Type B pancreatic cell (in vitro differentiated cells): ENCODE results near the gene SLC2A9. TPM values are rescaled to one million over a fixed set of nuclear protein-coding genes. Genes with fewer than 3 reads are reported as not detected.

Experiments
- DNase-seq: peaks from one replicate; pipeline ENCODE4 v3.0.0; 2021; ENCODE audit warnings: mixed read lengths; ENCODE audit not compliant: unreplicated experiment; ENCODE audit errors: extremely low spot score
- H3K27ac Mint-ChIP-seq: 2 replicates; pipeline ENCODE4 v1.8.0; 2021; ENCODE audit warnings: mild to moderate bottlenecking, mixed read lengths
- H3K27me3 Mint-ChIP-seq: 2 replicates; pipeline ENCODE4 v1.8.0; 2021; ENCODE audit warnings: mixed read lengths
- H3K36me3 Mint-ChIP-seq: 2 replicates; pipeline ENCODE4 v1.8.0; 2021; ENCODE audit warnings: mixed read lengths
- H3K4me1 Mint-ChIP-seq: one replicate; pipeline ENCODE4 v1.8.0; 2021; ENCODE audit warnings: mixed read lengths; ENCODE audit not compliant: unreplicated experiment
- H3K4me3 Mint-ChIP-seq: 2 replicates; pipeline ENCODE4 v1.8.0; 2021; ENCODE audit warnings: mild to moderate bottlenecking, mixed read lengths
- H3K9me3 Mint-ChIP-seq: 2 replicates; pipeline ENCODE4 v1.8.0; 2021; ENCODE audit warnings: mixed read lengths
- total RNA-seq: library from RNA; stranded (reverse); gene quantifications from 2 replicates; pipeline ENCODE4 v1.2.1, GENCODE V29; 2021; ENCODE audit warnings: low replicate concordance
- TF ChIP-seq, protein P1 (sequence below): fragments of 200-600 bp; sonication (generic); conservative IDR thresholded peaks from 2 replicates; pipeline ENCODE4 v1.5.0; 2021; ENCODE audit warnings: antibody characterized with exemption, mild to moderate bottlenecking

SLC2A9 gene
- total RNA-seq, 1 donor from 2014 or later: 2.5 TPM

- H3K4me3 Mint-ChIP-seq: no peak overlapping the region
- DNase-seq: no peak
- peaks cover 14% of the 10 kb centered on the region for H3K4me1 Mint-ChIP-seq
- no peaks in the 10 kb centered on the region for H3K9me3 Mint-ChIP-seq
- no peaks in the 10 kb centered on the region for H3K36me3 Mint-ChIP-seq
- TF ChIP-seq, protein P1, sequence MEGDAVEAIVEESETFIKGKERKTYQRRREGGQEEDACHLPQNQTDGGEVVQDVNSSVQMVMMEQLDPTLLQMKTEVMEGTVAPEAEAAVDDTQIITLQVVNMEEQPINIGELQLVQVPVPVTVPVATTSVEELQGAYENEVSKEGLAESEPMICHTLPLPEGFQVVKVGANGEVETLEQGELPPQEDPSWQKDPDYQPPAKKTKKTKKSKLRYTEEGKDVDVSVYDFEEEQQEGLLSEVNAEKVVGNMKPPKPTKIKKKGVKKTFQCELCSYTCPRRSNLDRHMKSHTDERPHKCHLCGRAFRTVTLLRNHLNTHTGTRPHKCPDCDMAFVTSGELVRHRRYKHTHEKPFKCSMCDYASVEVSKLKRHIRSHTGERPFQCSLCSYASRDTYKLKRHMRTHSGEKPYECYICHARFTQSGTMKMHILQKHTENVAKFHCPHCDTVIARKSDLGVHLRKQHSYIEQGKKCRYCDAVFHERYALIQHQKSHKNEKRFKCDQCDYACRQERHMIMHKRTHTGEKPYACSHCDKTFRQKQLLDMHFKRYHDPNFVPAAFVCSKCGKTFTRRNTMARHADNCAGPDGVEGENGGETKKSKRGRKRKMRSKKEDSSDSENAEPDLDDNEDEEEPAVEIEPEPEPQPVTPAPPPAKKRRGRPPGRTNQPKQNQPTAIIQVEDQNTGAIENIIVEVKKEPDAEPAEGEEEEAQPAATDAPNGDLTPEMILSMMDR: no peak
- peaks cover 46% of the 10 kb centered on the region for H3K27me3 Mint-ChIP-seq
- H3K27ac Mint-ChIP-seq: no peak overlapping the region
Observed at GRCh38 chr4:9927341-9928007, 93.8 kb downstream of the SLC2A9 start.

GRCh38 chr4:9926586-9926985, 94.7 kb downstream of the SLC2A9 start:
- TF ChIP-seq, protein P1: no peak
- Mint-ChIP-seq H3K27ac (no peak overlapping the region), H3K27me3 (peaks cover 40% of the 10 kb centered on the region), H3K36me3 (no peaks in the 10 kb centered on the region), H3K4me3 (no peak overlapping the region), H3K4me1 (peaks cover 14% of the 10 kb centered on the region), H3K9me3 (no peaks in the 10 kb centered on the region)
- no peak for DNase-seq

DNA sequence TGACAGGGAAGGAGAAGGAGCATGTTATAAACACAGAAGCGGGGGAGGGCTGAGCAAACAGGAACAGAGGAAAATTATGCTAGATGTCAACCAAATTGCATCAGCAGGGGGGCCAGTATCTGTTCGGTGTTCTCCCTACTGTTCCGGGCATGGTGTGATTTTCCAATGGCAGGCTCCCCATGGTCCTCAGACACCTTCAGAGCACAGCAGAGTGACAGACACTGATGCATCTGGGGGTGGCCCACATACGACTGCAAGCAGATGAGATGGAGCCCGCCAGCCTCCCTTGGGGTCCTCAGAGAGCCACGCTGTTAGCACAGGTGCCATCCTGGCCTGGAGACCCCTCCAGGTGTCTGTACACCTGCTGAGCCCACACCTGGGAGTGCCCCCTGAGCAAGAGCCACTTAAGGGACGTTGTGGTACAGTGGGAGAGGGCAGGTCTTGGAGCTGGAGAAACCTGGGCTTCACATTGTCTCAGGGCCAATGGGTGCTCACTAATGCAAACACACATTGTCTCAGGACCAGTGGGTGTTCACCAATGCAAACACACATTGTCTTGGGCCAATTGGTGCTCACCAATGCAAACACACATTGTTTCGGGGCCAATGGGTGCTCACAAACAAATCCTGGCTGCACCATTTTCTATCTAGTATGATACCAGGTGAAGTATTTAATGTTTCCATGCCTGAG, 95.4 kb downstream of the SLC2A9 start:
- no peaks in the 10 kb centered on the region for H3K9me3 Mint-ChIP-seq

GRCh38 chr4:9924750-9925149, 96.5 kb downstream of the SLC2A9 start:
- H3K4me3 Mint-ChIP-seq: no peak overlapping the region
- H3K27me3 Mint-ChIP-seq: peaks cover 28% of the 10 kb centered on the region
- no peaks in the 10 kb centered on the region for H3K36me3 Mint-ChIP-seq
- peaks cover 20% of the 10 kb centered on the region for H3K4me1 Mint-ChIP-seq
- H3K27ac Mint-ChIP-seq: no peak overlapping the region
- H3K9me3 Mint-ChIP-seq: no peaks in the 10 kb centered on the region
- no peak for DNase-seq
- TF ChIP-seq, protein P1: no peak

More for the DNA sequence above, 95.4 kb downstream of the SLC2A9 start:
- no peaks in the 10 kb centered on the region for H3K36me3 Mint-ChIP-seq
- H3K4me3 Mint-ChIP-seq: no peak overlapping the region
- DNase-seq: no peak
- H3K27me3 Mint-ChIP-seq: peaks cover 35% of the 10 kb centered on the region
- H3K27ac Mint-ChIP-seq: no peak overlapping the region
- TF ChIP-seq, protein P1: no peak
- peaks cover 18% of the 10 kb centered on the region for H3K4me1 Mint-ChIP-seq

GRCh38 chr4:9923195-9923812, 98.0 kb downstream of the SLC2A9 start:
- no peak overlapping the region for H3K27ac Mint-ChIP-seq
- no peaks in the 10 kb centered on the region for H3K9me3 Mint-ChIP-seq
- peaks cover 21% of the 10 kb centered on the region for H3K27me3 Mint-ChIP-seq
- no peak overlapping the region for H3K4me3 Mint-ChIP-seq
- H3K4me1 Mint-ChIP-seq: peaks cover 20% of the 10 kb centered on the region
- TF ChIP-seq, protein P1: no peak
- no peaks in the 10 kb centered on the region for H3K36me3 Mint-ChIP-seq
- DNase-seq: no peak
